ENCODE measurements around the gene LAMP2. TPM values are rescaled to one million over a fixed set of nuclear protein-coding genes. Genes with fewer than 3 reads are reported as not detected.

The LAMP2 gene
- total and polyA plus RNA-seq, 10 of the 15 experiments (the other 5 are each of a cell fraction or from before 2014, with no cell fraction given): 21.0 to 48.1 (median 27.3) TPM

DNA sequence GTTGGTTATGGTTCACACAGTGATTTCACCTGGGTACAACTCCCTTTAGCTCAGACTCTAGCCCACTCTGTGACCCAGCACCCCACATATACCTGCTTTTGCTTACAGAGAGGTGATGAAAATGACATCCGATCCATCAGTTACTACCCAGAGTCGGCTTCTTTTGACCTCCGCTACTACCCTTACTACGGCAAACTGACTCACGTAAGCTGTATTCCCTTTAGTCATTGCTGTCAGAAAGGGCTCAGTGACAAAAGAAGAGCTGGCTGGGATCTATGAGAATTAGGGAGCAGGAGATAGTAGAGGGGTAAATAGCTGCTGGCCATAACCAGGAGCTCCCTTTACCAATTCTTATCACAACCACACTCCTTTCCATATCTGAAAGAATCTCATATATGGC, 90.5 kb downstream of the LAMP2 start:
- H2AFZ ChIP-seq (ENCODE audit: control insufficient read depth, low read depth, low read length): no peak overlapping the region
- H3K4me2 ChIP-seq (ENCODE audit: control insufficient read depth, insufficient read depth): no peak overlapping the region
- CTCF ChIA-PET: no interaction called here
- H3K9me3 ChIP-seq (replicated peaks; ENCODE audit: control insufficient read depth, insufficient read depth, low read length): no peaks in the 10 kb centered on the region
- POLR2A ChIA-PET: no interaction called here
- SMC1A ChIA-PET (ENCODE audit: uncharacterized antibody, unreplicated experiment): no interaction called here
- no peak overlapping the region for H3K9ac ChIP-seq (ENCODE audit: control insufficient read depth, insufficient read depth, low read length)
- H3K79me2 ChIP-seq (ENCODE audit: control insufficient read depth, insufficient read depth, low read length): no peaks in the 10 kb centered on the region
- 75% methylated on average over 5 of the region's 5 CpGs for WGBS (ENCODE audit: insufficient coverage, insufficient replicate concordance, low lambda C conversion rate, missing lambda C conversion rate)
- H3K4me3 ChIP-seq: no peak overlapping the region
- DNase-seq (ENCODE audit: low read depth, low spot score) (no peak), FAIRE-seq (no peak), ATAC-seq (no peak)
- no peaks in the 10 kb centered on the region for H3K36me3 ChIP-seq (ENCODE audit: control insufficient read depth in 2 of 2, insufficient read depth in 2 of 2, low read length in 1 of 2)
- H3K27me3 ChIP-seq (replicated peaks in 1 of 2; ENCODE audit: control insufficient read depth in 2 of 2, insufficient read depth in 2 of 2, low read length in 1 of 2): no peaks in the 10 kb centered on the region; a peak in 1 of 4 replicates
- no peaks in the 10 kb centered on the region for H4K20me1 ChIP-seq (ENCODE audit: control insufficient read depth, insufficient read depth)
- no TSS peak for BruUV-seq (replicated peaks)
- in situ Hi-C loops (cut with MboI): no loop called here
- no peak overlapping the region for H3K27ac ChIP-seq (ENCODE audit: control insufficient read depth, insufficient read depth)
- intact Hi-C loops (cut with micrococcal nuclease; ENCODE audit: unreplicated experiment): no loop called here
- no peaks in the 10 kb centered on the region for H3K4me1 ChIP-seq (ENCODE audit: control insufficient read depth, insufficient read depth, low read length)
- RAD21 ChIA-PET (ENCODE audit: unreplicated experiment): no interaction called here
- TF ChIP-seq, protein P1, sequence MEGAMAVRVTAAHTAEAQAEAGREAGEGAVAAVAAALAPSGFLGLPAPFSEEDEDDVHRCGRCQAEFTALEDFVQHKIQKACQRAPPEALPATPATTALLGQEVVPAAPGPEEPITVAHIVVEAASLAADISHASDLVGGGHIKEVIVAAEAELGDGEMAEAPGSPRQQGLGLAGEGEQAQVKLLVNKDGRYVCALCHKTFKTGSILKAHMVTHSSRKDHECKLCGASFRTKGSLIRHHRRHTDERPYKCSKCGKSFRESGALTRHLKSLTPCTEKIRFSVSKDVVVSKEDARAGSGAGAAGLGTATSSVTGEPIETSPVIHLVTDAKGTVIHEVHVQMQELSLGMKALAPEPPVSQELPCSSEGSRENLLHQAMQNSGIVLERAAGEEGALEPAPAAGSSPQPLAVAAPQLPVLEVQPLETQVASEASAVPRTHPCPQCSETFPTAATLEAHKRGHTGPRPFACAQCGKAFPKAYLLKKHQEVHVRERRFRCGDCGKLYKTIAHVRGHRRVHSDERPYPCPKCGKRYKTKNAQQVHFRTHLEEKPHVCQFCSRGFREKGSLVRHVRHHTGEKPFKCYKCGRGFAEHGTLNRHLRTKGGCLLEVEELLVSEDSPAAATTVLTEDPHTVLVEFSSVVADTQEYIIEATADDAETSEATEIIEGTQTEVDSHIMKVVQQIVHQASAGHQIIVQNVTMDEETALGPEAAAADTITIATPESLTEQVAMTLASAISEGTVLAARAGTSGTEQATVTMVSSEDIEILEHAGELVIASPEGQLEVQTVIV (IDR thresholded peaks at IDR 0.05; ENCODE audit: borderline replicate concordance, partially characterized antibody): no peak
- TF ChIP-seq RAD21 (IDR thresholded peaks at IDR 0.05; ENCODE audit: insufficient read depth, low read depth, low read length): no peak
- no peak for TF ChIP-seq TCF3 (IDR thresholded peaks at IDR 0.05; ENCODE audit: borderline replicate concordance, insufficient read depth, low read depth, low read length)
- no peak for TF ChIP-seq TAF1 (IDR thresholded peaks at IDR 0.05; ENCODE audit: borderline replicate concordance, low read depth, low read length)
- TF ChIP-seq, protein P2, sequence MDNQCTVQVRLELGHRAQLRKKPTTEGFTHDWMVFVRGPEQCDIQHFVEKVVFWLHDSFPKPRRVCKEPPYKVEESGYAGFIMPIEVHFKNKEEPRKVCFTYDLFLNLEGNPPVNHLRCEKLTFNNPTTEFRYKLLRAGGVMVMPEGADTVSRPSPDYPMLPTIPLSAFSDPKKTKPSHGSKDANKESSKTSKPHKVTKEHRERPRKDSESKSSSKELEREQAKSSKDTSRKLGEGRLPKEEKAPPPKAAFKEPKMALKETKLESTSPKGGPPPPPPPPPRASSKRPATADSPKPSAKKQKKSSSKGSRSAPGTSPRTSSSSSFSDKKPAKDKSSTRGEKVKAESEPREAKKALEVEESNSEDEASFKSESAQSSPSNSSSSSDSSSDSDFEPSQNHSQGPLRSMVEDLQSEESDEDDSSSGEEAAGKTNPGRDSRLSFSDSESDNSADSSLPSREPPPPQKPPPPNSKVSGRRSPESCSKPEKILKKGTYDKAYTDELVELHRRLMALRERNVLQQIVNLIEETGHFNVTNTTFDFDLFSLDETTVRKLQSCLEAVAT (IDR thresholded peaks at IDR 0.05): no peak
- TF ChIP-seq ZNF384 (IDR thresholded peaks at IDR 0.05; ENCODE audit: borderline replicate concordance, low read depth, low read length): no peak
- TF ChIP-seq DPF2 (IDR thresholded peaks at IDR 0.05): no peak
- no peak for TF ChIP-seq SREBF2 (IDR thresholded peaks at IDR 0.05; ENCODE audit: low read length)
- no peak for TF ChIP-seq TARDBP (IDR thresholded peaks at IDR 0.05; ENCODE audit: borderline replicate concordance)
- TF ChIP-seq TCF7 (IDR thresholded peaks at IDR 0.05; ENCODE audit: borderline replicate concordance): no peak
- no peak for TF ChIP-seq IKZF2 (IDR thresholded peaks at IDR 0.05)
- no peak for TF ChIP-seq RB1 (IDR thresholded peaks at IDR 0.05; ENCODE audit: borderline replicate concordance)
- TF ChIP-seq, protein P3, sequence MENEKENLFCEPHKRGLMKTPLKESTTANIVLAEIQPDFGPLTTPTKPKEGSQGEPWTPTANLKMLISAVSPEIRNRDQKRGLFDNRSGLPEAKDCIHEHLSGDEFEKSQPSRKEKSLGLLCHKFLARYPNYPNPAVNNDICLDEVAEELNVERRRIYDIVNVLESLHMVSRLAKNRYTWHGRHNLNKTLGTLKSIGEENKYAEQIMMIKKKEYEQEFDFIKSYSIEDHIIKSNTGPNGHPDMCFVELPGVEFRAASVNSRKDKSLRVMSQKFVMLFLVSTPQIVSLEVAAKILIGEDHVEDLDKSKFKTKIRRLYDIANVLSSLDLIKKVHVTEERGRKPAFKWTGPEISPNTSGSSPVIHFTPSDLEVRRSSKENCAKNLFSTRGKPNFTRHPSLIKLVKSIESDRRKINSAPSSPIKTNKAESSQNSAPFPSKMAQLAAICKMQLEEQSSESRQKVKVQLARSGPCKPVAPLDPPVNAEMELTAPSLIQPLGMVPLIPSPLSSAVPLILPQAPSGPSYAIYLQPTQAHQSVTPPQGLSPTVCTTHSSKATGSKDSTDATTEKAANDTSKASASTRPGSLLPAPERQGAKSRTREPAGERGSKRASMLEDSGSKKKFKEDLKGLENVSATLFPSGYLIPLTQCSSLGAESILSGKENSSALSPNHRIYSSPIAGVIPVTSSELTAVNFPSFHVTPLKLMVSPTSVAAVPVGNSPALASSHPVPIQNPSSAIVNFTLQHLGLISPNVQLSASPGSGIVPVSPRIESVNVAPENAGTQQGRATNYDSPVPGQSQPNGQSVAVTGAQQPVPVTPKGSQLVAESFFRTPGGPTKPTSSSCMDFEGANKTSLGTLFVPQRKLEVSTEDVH (IDR thresholded peaks at IDR 0.05; ENCODE audit: low read depth, partially characterized antibody): no peak
- no peak for TF ChIP-seq CEBPB (IDR thresholded peaks at IDR 0.05; ENCODE audit: borderline replicate concordance in 1 of 2, low read depth in 2 of 2, low read length in 2 of 2)
- no peak for TF ChIP-seq GABPA (IDR thresholded peaks at IDR 0.05; ENCODE audit: low read depth)
- TF ChIP-seq RBBP5 (conservative IDR thresholded peaks at IDR 0.05): no peak
- no peak for TF ChIP-seq ESRRA (IDR thresholded peaks at IDR 0.05; ENCODE audit: low read length)
- TF ChIP-seq SIX5 (IDR thresholded peaks at IDR 0.05; ENCODE audit: low read depth, low read length, severe bottlenecking): no peak

Measured in GM12878 (cell line).